T-helper 1 cell treated with Interleukin-12 subunit alpha and Interleukin-12 subunit beta and Interleukin-4 antibody, amounts not matched to agents 30 ng/mL and 1 ng/mL, for 36 hours (primary cell): ENCODE data around the gene TLR3. TPM values are rescaled to one million over a fixed set of nuclear protein-coding genes. Genes with fewer than 3 reads are reported as not detected.
"Not testable (repeated sequence)": the region's sequence is repeated elsewhere in the genome, so short reads cannot be mapped to it uniquely, and the experiment has no call there.

Experiments
- intact Hi-C: fragments of 100-400 bp; cut with micrococcal nuclease; formaldehyde crosslinking; loops from one replicate; pipeline ENCODE4 v1.15.1; 2024
- total RNA-seq: library from RNA; stranded (reverse); gene quantifications from 2 replicates; pipeline ENCODE4 v1.2.3, GENCODE V29; 2022

The TLR3 gene
- total RNA-seq, 1 donor from 2014 or later, result 0.51 TPM

DNA sequence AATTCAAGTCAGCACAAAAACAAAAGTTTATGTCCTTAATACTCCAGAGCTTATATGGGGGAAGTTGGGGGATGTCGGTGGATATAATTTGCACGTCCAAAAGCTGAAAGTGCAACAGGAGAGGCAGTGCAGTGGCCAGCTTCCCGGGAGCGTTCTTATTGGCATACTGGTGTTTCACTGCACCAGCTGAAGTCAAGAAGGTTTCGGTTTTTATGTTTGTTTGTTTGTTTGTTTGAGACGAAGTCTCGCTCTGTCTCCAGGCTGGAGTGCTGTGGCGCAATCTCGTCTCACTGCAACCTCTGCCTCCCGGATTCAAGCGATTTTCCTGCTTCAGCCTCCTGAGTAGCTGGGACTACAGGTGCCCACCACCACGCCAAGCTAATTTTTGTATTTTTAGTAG, 28.6 kb upstream of the TLR3 start:
- intact Hi-C loops, result no loop called here

DNA sequence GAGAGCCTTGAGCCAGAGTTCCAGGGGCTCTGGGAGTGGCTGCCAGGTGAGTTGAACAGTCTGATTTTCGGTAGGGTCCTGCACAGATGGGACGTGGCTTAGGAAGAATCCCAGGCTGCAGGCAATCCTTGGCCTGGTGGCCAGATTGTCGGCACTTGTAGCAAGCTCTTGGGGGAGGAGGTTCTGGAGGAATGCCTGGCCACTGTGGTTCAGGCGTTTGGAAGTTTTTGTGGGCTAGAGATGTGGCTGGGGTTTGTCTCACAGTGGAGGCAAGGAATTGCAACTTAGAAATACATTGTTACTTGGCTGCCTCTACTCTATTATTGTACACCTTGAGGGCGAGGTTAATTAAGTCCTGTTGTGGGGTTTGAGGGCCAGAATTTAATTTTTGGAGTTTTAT, 21.5 kb upstream of the TLR3 start:
- intact Hi-C loops, result not testable (repeated sequence)

GRCh38 chr4:186050135-186050534, 18.8 kb upstream of the TLR3 start:
- intact Hi-C loops, result not testable (repeated sequence)

DNA sequence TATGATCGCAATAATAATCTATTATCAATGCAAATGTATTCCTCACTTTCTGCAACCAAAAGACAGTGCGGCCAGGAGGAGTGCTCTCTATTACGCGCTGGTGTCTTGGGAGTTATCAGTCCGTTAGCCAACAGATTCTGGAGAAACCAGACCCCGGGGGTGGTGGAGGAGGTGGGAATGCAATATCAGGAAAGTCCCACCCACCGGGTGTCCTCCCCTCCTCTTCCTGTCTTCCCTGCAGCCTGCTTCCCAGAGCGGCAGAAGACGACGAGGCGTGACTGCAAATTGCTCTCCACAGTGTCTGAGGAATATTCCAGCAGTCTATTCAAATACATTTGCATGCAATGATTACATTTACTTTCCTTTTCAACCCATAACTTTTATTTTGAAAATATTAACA, 17.9 kb upstream of the TLR3 start:
- intact Hi-C loops, result no loop called here

GRCh38 chr4:186058253-186058979, 10.5 kb upstream of the TLR3 start:
- intact Hi-C loops, result no loop called here

DNA sequence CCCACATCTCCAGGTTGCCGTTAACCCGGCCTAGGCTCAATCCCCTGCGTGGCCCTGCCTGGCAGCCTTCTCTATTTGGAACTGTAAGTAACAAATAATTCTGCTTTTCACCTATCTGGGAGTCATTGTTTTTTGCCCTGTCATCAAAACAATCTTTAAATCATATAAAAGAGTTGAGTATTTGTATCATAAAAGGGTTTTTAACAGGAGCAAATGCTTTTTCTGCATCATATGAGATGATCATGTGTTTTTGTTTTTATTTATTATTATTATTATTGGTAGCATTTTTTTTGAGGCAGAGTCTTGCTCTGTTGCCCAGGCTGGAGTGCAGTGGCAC, 10.0 kb upstream of the TLR3 start:
- intact Hi-C loops, result no loop called here

GRCh38 chr4:186061921-186062320, 7.0 kb upstream of the TLR3 start:
- intact Hi-C loops, result no loop called here

DNA sequence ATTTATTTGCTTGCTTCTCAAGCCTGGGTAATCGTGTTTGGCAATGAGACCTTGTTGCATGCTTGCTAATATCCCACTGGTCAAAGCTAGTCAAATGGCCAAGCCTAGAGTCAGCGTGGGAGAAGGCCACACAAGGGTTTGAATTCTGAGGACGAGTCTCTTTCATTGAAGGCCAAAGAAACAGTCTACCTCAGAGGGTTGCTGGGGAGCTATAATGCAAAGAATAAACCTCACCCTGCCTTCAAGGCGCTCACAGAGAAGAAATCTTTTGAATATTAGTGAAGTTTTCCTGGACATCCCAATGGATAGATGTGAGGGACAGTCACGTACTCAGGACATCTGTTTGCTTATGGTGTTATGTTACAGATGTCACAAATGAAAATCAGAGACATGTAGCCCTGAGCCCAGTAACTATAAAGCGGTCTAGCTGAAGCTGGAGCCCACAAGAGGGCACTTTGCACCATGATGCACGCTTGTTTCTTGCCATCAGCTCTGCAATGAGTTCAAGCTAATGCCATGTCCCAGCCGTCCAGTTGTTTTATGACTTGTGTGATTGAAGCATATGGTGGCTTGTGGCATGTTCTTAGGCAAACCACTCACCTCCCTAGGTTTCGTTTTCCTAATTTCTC, 1.1 kb upstream of the TLR3 start:
- intact Hi-C loops, result loop anchor here (1.0 kb wide), 2 partner anchors 69 to 519 kb away; no protein-coding TSS in a partner anchor

DNA sequence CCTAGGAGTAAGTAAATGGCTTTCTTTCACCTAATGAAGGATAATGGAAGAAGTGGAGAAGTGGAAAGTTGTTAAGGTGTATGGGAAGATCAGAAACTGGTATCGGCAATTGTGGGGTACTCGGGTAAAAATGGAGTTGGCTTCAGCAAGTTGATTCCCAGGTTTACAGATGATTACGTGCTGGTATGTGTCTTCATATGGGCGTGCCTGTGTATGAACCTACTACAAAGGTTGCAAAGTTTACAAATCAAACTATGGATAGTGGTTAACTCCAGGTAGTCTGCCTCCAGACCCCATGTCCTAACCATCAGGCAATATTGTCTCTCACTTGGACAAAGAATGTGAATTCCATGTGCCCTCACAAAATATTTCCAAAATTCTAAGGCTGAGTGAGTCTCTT, 773 bp downstream of the TLR3 start:
- intact Hi-C loops, result loop anchor here (1.0 kb wide), 1 partner anchor 121 kb away; no protein-coding TSS in a partner anchor

DNA sequence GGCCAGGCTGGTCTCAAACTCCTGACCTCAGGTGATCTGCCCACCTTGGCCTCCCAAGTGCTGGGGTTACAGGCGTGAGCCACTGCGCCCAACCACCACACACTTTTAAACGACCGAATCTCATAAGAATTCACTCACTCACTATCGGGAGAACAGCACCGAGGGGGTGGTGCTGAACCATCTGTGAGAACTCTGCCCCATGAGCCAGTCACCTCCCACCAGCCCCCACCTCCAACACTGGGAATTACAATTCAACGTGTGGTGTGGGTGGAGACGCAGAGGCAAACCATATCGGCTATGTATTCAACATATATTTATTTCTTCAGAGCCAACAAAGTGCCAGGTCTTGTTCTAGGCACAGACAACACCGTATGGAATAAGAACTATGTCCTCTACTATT, 3.6 kb downstream of the TLR3 start:
- intact Hi-C loops, result no loop called here

DNA sequence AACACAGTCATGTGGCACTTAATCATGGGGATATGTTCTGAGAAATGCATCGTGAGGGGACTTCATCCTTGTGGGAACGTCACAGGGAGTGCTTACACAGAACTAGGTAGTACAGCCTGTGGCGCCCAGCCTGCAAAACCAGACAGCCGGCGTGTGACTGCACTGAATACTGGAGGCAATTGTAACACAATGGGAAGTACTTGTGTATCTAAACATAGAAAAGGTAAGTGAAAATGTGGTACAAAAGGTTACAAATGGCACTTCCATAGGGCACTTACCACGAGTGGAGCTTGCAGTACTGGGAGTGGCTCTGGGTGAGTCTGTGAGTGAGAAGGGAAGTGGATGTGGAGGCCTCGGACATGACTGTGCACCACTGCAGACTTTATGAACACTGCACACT, 5.2 kb downstream of the TLR3 start:
- intact Hi-C loops, result no loop called here

GRCh38 chr4:186078981-186079638, 10.2 kb downstream of the TLR3 start:
- intact Hi-C loops, result no loop called here

- intact Hi-C loops, result no loop called here
These were observed 10.7 kb downstream of the TLR3 start for GRCh38 chr4:186079694-186080093.

DNA sequence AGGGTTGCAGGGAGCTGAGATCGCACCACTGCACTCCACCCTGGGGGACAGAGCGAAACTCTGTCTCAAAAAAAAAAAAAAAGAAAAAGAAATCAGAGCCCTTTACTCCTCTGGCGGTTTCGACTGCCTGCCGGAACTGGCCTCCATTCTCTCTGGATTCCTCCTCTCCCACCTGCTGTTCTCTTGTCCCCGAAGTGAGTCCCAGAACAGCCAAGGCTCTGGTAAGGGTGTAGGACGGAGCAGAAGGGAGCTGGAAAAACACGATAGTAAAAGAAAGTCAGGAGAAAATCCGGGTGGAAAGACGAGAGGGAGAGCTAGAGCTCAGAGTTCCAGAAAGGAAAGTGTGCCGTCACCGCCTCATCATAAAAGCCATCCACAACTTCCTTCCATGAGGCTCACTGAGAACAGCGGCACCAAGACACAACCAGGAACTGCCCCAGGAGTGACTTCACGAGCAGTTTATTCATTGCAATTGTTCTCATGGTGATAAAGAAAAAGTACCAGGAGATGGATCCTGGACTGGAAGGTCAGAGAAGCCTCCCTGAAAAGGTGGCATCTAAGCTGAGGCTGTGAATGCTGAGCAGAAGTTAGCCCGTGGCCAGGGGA, 12.3 kb downstream of the TLR3 start:
- intact Hi-C loops, result no loop called here

DNA sequence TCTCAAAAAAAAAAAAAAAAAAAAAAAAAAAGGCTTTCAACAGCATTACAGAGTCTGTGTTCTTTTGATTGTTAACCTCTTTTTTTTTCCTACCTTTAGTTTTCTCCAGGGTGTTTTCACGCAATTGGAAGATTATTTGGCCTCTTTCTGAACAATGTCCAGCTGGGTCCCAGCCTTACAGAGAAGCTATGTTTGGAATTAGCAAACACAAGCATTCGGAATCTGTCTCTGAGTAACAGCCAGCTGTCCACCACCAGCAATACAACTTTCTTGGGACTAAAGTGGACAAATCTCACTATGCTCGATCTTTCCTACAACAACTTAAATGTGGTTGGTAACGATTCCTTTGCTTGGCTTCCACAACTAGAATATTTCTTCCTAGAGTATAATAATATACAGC, 13.3 kb downstream of the TLR3 start:
- intact Hi-C loops, result no loop called here

- intact Hi-C loops, result no loop called here
These were observed 19.6 kb downstream of the TLR3 start for GRCh38 chr4:186088523-186088922.

DNA sequence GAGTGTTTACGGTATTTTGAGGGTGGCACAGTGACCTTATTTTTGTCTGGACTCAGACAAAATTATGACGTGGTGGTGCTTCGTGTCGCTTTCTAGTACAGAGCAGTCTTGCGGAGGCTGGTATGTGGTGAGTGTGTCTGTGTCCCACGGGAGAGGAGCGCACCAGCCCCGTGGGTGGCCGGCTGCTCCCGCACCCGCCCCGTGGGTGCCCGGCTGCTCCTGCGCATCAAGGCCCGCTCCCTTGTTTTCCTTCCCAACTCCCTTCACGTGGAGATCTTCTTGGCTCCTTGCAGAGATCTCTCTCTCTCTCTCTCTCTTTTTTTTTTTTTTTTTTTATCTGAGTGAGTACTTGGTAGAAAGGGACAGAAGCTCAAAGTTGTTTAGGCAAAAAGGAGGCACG, 23.3 kb downstream of the TLR3 start:
- intact Hi-C loops, result no loop called here

- intact Hi-C loops, result no loop called here
These were observed 26.4 kb downstream of the TLR3 start for GRCh38 chr4:186095406-186095805.

GRCh38 chr4:186096681-186097165, 27.8 kb downstream of the TLR3 start:
- intact Hi-C loops, result no loop called here

- intact Hi-C loops, result no loop called here
These were observed 28.4 kb downstream of the TLR3 start for GRCh38 chr4:186097386-186097785.

- intact Hi-C loops, result no loop called here
These were observed 34.0 kb downstream of the TLR3 start for GRCh38 chr4:186102931-186103330.
